Measurements from ENCODE around the gene DCLK1. TPM values are rescaled to one million over a fixed set of nuclear protein-coding genes. Genes with fewer than 3 reads are reported as not detected.

Gene DCLK1
- total RNA-seq, 4 donors from 2014 or later = 0.72 to 9.1 (median 4.9) TPM

DNA sequence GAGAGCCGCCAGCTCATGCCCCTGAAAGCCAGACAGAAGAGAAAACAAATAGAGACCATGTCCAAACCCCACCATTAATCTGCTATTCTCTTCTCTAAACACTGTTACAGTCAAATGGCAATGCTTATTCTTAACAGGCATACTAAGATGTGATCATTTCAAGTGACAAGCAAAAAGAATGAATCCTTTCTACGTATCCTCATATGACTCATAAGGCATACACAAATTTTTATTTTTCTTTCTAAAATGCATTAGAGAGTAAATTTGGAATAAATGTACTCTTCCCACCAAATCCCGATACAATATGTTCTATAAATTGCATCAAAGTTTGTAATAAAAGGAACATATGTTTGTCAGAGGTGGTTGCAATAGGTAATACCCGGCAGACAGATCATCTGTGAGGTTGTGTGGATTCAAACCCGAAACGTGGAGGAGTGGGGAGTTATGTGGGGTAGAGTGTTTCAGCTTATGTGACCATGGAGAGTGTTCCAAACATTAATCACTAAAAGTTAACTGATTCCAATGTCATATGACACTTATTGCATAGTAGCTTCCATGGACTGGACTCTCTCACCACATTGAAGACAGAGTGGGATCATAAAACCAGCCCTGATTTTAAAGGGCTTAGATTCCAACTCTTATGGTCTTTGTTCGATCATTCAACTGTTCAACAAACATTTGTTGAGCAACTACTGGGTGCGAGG lies 213.1 kb downstream of the DCLK1 start:
- H3K9me3 ChIP-seq = no peaks in the 10 kb centered on the region
- H3K27me3 ChIP-seq = no peaks in the 10 kb centered on the region
- TF ChIP-seq, protein P1, sequence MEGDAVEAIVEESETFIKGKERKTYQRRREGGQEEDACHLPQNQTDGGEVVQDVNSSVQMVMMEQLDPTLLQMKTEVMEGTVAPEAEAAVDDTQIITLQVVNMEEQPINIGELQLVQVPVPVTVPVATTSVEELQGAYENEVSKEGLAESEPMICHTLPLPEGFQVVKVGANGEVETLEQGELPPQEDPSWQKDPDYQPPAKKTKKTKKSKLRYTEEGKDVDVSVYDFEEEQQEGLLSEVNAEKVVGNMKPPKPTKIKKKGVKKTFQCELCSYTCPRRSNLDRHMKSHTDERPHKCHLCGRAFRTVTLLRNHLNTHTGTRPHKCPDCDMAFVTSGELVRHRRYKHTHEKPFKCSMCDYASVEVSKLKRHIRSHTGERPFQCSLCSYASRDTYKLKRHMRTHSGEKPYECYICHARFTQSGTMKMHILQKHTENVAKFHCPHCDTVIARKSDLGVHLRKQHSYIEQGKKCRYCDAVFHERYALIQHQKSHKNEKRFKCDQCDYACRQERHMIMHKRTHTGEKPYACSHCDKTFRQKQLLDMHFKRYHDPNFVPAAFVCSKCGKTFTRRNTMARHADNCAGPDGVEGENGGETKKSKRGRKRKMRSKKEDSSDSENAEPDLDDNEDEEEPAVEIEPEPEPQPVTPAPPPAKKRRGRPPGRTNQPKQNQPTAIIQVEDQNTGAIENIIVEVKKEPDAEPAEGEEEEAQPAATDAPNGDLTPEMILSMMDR (IDR thresholded peaks at IDR 0.05) = no peak
- TF ChIP-seq POLR2A (IDR thresholded peaks at IDR 0.05) = no peak
- H3K4me3 ChIP-seq = peak overlapping the region in 2 of 4 donors; percentile 13 to 45
- intact Hi-C loops (cut with DNase I) = no loop called here
- no peaks in the 10 kb centered on the region for H3K36me3 ChIP-seq
- H3K27ac ChIP-seq = peak overlapping the region in 2 of 4 donors; percentile 36 to 49
- DNase-seq = no peak
- WGBS, 2 donors = 63 to 67% methylated on average over 7 to 8 of the region's 8 CpGs
- peaks cover 0 to 10% (median 8%) of the 10 kb centered on the region in 3 donors for H3K4me1 ChIP-seq

DNA sequence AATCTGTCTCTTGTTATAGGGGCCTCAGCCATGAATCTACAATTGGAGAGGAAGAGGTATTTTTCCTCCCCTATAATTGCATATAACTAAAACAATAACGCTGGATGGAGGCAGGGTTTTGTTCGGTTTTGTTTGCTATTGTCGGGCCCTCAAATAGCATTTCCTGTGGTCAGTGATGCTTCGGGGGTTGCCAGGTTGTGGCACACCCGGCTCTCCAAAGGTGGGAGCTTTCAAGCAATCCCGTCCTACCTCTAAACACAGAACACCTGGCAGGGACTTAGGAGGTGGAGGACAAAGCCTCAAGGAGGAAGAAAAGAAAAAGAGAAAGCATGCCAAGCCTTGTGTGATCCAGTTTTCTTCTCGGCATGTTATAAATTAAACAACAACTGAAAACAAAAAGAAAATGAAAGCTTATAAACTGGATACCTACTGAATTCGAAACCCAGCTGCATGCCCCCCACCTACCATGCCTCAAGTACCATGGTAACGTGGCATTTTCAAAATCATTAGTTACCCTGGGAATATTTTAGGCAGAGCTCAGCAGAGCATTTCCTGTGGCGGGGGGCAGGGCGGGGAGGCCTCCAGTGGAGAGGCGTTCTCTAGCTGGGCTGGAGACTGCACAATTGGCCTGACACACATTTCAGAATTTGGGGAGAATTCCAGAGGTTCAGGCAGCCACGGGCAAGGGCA lies 213.8 kb downstream of the DCLK1 start:
- Histone ChIP-seq H3K4me3 (peak overlapping the region in 2 of 4 donors; percentile 13 to 45), H3K9me3 (no peaks in the 10 kb centered on the region), H3K27ac (peak overlapping the region in 2 of 4 donors; percentile 36 to 49), H3K27me3 (no peaks in the 10 kb centered on the region), H3K4me1 (peaks cover 0 to 10% (median 8%) of the 10 kb centered on the region in 3 donors), H3K36me3 (no peaks in the 10 kb centered on the region)
- TF ChIP-seq, protein P1 (IDR thresholded peaks at IDR 0.05) = no peak
- TF ChIP-seq POLR2A (IDR thresholded peaks at IDR 0.05) = no peak
- DNase-seq = no peak
- intact Hi-C loops (cut with DNase I) = no loop called here
- 26 to 36% methylated on average over 11 to 13 of the region's 13 CpGs for WGBS, 2 donors

DNA sequence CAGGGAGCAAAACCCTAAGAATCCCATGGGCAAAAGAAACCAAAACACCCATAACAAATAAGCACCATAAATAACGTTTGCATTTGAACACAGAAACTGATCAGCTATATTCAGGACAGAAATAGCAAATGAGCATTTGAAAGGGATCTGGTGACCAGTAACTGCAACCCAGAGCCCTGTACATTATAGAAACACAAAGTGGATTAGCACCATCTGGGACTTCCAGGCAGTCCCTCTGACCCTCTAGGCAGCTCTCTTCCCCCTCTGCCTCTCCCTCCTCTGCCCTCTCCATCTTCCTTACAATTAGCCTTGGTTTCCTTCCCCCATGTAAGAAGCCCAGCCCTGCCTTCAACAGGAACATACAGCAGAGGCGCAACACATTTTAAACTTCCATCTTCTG lies 215.0 kb downstream of the DCLK1 start:
- intact Hi-C loops (cut with DNase I) = no loop called here
- H3K4me3 ChIP-seq = no peak overlapping the region
- WGBS, 2 donors = 58 to 72% methylated on average over 2 of the region's 2 CpGs
- no peaks in the 10 kb centered on the region for H3K9me3 ChIP-seq
- no peak overlapping the region for H3K27ac ChIP-seq
- TF ChIP-seq, protein P1 (IDR thresholded peaks at IDR 0.05) = no peak
- no peak for TF ChIP-seq POLR2A (IDR thresholded peaks at IDR 0.05)
- DNase-seq = no peak
- H3K27me3 ChIP-seq = no peaks in the 10 kb centered on the region
- peaks cover 0 to 10% (median 8%) of the 10 kb centered on the region in 3 donors for H3K4me1 ChIP-seq
- no peaks in the 10 kb centered on the region for H3K36me3 ChIP-seq

DNA sequence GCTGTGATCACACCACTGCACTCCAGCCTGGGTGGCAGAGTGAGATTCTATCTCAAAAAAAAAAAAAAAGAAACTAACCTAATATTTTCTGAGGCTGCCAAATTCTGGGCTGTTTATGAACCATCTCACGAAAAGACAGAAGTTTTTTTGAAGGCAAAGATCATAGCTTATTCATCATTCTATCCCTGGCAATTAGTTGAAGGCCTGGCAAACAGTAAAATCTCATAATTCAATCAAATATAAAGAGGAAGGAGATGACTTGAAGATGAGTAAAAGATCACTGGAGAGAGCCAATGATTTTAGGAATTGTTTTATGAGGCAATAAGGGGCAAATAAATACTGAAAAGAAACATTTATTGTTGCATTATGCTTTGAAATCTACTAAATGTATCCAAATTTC lies 216.5 kb downstream of the DCLK1 start:
- Histone ChIP-seq H3K27me3 (no peaks in the 10 kb centered on the region), H3K36me3 (no peaks in the 10 kb centered on the region), H3K4me1 (peaks cover 0 to 10% (median 8%) of the 10 kb centered on the region in 3 donors), H3K4me3 (no peak overlapping the region), H3K9me3 (no peaks in the 10 kb centered on the region), H3K27ac (no peak overlapping the region)
- intact Hi-C loops (cut with DNase I) = no loop called here
- WGBS, 2 donors = 33 to 38% methylated on average over 1 of the region's 1 CpG
- DNase-seq = no peak
- TF ChIP-seq POLR2A (IDR thresholded peaks at IDR 0.05) = no peak
- TF ChIP-seq, protein P1 (IDR thresholded peaks at IDR 0.05) = no peak

DNA sequence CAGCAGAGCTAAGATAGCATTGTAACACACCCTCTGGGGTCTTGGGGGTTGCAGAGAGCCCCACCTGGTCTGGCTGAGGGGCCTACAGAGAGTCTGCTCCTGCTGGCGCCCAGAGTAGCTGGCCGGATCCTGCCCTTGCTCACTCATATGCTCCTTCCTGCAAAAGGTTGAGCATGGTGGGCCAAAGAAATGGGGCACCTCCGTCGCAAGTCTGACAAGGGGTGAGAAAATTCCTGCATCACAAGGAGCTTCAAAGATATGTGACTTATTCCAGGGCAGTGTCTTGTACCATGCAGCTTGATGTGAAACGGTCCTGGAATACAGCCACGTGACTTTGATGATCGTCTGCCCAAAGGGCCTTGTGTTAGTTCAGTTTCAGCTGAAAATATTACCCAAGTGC lies 218.3 kb downstream of the DCLK1 start:
- DNase-seq = no peak
- intact Hi-C loops (cut with DNase I) = no loop called here

More for the DNA sequence above, 218.3 kb downstream of the DCLK1 start:
- no peaks in the 10 kb centered on the region for H3K36me3 ChIP-seq
- no peaks in the 10 kb centered on the region for H3K27me3 ChIP-seq
- TF ChIP-seq, protein P1 (IDR thresholded peaks at IDR 0.05) = no peak
- TF ChIP-seq POLR2A (IDR thresholded peaks at IDR 0.05) = no peak
- no peak overlapping the region for H3K27ac ChIP-seq
- H3K4me3 ChIP-seq = no peak overlapping the region
- H3K4me1 ChIP-seq = peaks cover 0 to 9% (median 8%) of the 10 kb centered on the region in 3 donors
- WGBS, 2 donors = 73 to 74% methylated on average over 3 to 4 of the region's 7 CpGs
- H3K9me3 ChIP-seq = no peaks in the 10 kb centered on the region

Data from esophagus squamous epithelium (tissue), 5 donors.